MCF 10A (cell line): Measurements from ENCODE around the gene IFNG. TPM values are rescaled to one million over a fixed set of nuclear protein-coding genes. Genes with fewer than 3 reads are reported as not detected.

ENCODE experiments used
- BruUV-seq: library from RNA; stranded (reverse); fragments of 400-500 nt; replicated peaks from 2 replicates; lab custom pipeline; 2021; lab: Mats Ljungman, UMichigan
- CTCF ChIA-PET: fragments of 300-600 bp; sonication (Branson Sonifier 250); formaldehyde crosslinking; extraction: SDS; loops from one replicate; lab custom pipeline; 2021; ENCODE audit warnings: antibody characterized with exemption, inconsistent platforms; lab: Yijun Ruan, JAX
- POLR2A ChIA-PET: fragments of 300-600, 350-650 bp; sonication (Branson Sonifier 250); formaldehyde crosslinking; extraction: SDS; loops from one replicate; lab custom pipeline; 2020; ENCODE audit warnings: antibody characterized with exemption, inconsistent platforms; lab: Yijun Ruan, JAX
- DNase-seq: peaks from one replicate; pipeline ENCODE4 v3.0.0-alpha.2; 2018; ENCODE audit not compliant: unreplicated experiment
- H3K27ac Mint-ChIP-seq: one replicate; pipeline ENCODE4 v1.8.0; 2022; ENCODE audit warnings: mild to moderate bottlenecking, low read depth, mixed read lengths; ENCODE audit not compliant: unreplicated experiment
- H3K27me3 Mint-ChIP-seq: one replicate; pipeline ENCODE4 v1.8.0; 2022; ENCODE audit warnings: mixed read lengths; ENCODE audit not compliant: insufficient read depth, unreplicated experiment
- H3K36me3 Mint-ChIP-seq: one replicate; pipeline ENCODE4 v1.8.0; 2022; ENCODE audit warnings: mild to moderate bottlenecking, moderate library complexity, mixed read lengths; ENCODE audit not compliant: insufficient read depth, unreplicated experiment
- H3K4me1 Mint-ChIP-seq: one replicate; pipeline ENCODE4 v1.8.0; 2022; ENCODE audit warnings: mixed read lengths; ENCODE audit not compliant: insufficient read depth, unreplicated experiment
- H3K4me3 Mint-ChIP-seq: one replicate; pipeline ENCODE4 v1.8.0; 2022; ENCODE audit warnings: mild to moderate bottlenecking, moderate library complexity, mixed read lengths; ENCODE audit not compliant: unreplicated experiment
- H3K9me3 Mint-ChIP-seq: one replicate; pipeline ENCODE4 v1.8.0; 2022; ENCODE audit warnings: mixed read lengths; ENCODE audit not compliant: unreplicated experiment
- intact Hi-C: fragments of 100-400 bp; cut with micrococcal nuclease; formaldehyde crosslinking; loops from 2 replicates; pipeline ENCODE4 v1.14.1; 2022
- total RNA-seq: library from RNA; stranded (reverse); gene quantifications from 2 replicates; pipeline ENCODE4 v1.2.3, GENCODE V29; 2022
- TF ChIP-seq, protein P1 (sequence below): fragments of 200-600 bp; IDR thresholded peaks from one replicate; pipeline ENCODE4 v1.8.0; 2022; ENCODE audit warnings: antibody characterized with exemption, mild to moderate bottlenecking; ENCODE audit not compliant: unreplicated experiment

IFNG gene
- total RNA-seq, 1 experiment from 2014 or later: not detected

DNA sequence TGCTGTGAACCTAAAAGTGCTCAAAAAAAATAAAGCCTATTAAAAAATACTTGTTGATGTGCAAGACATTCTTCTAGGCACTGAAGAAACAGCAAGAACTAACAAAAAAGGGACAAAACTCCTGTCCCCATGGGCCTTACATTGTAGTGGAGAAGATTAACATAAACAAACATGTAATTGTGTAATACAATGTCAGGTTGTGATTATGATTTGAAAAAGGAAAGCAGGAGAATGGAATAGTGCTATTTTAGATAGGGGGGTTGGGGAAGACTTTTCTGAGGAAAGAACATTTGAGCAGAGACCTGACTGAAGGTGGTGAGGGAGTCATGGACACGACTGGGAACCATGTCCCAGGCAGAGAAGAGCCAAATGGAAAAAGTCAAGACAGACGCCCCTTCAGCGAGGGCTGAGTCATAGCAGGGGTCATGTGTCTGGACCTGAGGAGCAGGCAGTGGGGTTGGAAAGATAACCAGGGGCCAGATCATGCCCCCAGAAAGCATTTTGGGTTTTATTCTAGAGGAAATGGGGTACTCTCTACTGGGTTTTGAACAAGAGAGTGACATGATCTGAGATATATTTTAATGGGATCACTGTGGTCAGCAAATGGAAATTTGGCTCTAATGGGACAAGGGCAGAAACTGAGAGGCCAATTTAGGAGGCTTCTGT, 19.4 kb upstream of the IFNG start:
- DNase-seq: no peak
- ChIA-PET CTCF (no interaction called here), POLR2A (interaction anchor here (0.5 to 0.6 kb wide), 2 partner anchors 122 to 173 kb away, joined by 3 to 4 read pairs; no protein-coding TSS in a partner anchor)
- no peaks in the 10 kb centered on the region for H3K36me3 Mint-ChIP-seq
- no peak overlapping the region for H3K27ac Mint-ChIP-seq
- no peaks in the 10 kb centered on the region for H3K4me1 Mint-ChIP-seq
- TF ChIP-seq, protein P1, sequence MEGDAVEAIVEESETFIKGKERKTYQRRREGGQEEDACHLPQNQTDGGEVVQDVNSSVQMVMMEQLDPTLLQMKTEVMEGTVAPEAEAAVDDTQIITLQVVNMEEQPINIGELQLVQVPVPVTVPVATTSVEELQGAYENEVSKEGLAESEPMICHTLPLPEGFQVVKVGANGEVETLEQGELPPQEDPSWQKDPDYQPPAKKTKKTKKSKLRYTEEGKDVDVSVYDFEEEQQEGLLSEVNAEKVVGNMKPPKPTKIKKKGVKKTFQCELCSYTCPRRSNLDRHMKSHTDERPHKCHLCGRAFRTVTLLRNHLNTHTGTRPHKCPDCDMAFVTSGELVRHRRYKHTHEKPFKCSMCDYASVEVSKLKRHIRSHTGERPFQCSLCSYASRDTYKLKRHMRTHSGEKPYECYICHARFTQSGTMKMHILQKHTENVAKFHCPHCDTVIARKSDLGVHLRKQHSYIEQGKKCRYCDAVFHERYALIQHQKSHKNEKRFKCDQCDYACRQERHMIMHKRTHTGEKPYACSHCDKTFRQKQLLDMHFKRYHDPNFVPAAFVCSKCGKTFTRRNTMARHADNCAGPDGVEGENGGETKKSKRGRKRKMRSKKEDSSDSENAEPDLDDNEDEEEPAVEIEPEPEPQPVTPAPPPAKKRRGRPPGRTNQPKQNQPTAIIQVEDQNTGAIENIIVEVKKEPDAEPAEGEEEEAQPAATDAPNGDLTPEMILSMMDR: no peak
- no peaks in the 10 kb centered on the region for H3K9me3 Mint-ChIP-seq
- intact Hi-C loops: no loop called here
- no TSS peak for BruUV-seq
- no peak overlapping the region for H3K4me3 Mint-ChIP-seq
- H3K27me3 Mint-ChIP-seq: no peaks in the 10 kb centered on the region

- no peak overlapping the region for H3K4me3 Mint-ChIP-seq
- ChIA-PET CTCF (no interaction called here), POLR2A (no interaction called here)
- H3K4me1 Mint-ChIP-seq: no peaks in the 10 kb centered on the region
- no peak for DNase-seq
- intact Hi-C loops: no loop called here
- BruUV-seq: no TSS peak
- H3K27ac Mint-ChIP-seq: no peak overlapping the region
- no peaks in the 10 kb centered on the region for H3K36me3 Mint-ChIP-seq
- H3K27me3 Mint-ChIP-seq: no peaks in the 10 kb centered on the region
- no peaks in the 10 kb centered on the region for H3K9me3 Mint-ChIP-seq
- TF ChIP-seq, protein P1: no peak
Measured at GRCh38 chr12:68178184-68178583, 18.6 kb upstream of the IFNG start.

- no peaks in the 10 kb centered on the region for H3K36me3 Mint-ChIP-seq
- no peak overlapping the region for H3K27ac Mint-ChIP-seq
- POLR2A ChIA-PET: interaction anchor here (0.7 kb wide), 1 partner anchor 524 kb away, joined by 3 read pairs; no protein-coding TSS in a partner anchor
- no peak for DNase-seq
- intact Hi-C loops: no loop called here
- CTCF ChIA-PET: interaction anchor here (0.7 to 0.9 kb wide), 2 partner anchors 118 to 128 kb away, joined by 3 to 4 read pairs; no protein-coding TSS in a partner anchor
- H3K4me3 Mint-ChIP-seq: no peak overlapping the region
- H3K9me3 Mint-ChIP-seq: no peaks in the 10 kb centered on the region
- BruUV-seq: no TSS peak
- H3K4me1 Mint-ChIP-seq: no peaks in the 10 kb centered on the region
- TF ChIP-seq, protein P1: no peak
- H3K27me3 Mint-ChIP-seq: no peaks in the 10 kb centered on the region
Measured at GRCh38 chr12:68177562-68177961, 18.0 kb upstream of the IFNG start.

DNA sequence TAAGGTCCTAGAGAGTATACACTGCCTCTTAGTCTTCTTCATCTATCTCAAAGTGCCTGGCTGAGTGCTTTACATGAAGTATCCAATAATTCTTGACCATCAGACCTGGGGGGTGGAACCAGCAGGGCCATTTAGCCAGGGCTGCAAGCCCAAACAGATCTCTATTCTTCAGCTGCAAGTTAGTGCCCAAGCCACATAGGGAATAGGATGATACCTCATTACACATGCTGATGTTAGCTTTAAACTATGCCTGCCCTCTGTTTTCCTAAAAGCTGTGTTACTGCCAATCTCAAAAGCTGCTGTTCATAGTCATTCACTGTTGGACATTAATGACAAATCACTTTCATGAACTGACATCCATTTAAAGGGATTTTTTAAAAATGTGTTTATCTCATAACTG, 16.7 kb upstream of the IFNG start:
- Mint-ChIP-seq H3K4me3 (no peak overlapping the region), H3K9me3 (no peaks in the 10 kb centered on the region), H3K27me3 (no peaks in the 10 kb centered on the region), H3K4me1 (no peaks in the 10 kb centered on the region), H3K27ac (no peak overlapping the region), H3K36me3 (no peaks in the 10 kb centered on the region)
- no peak for DNase-seq
- ChIA-PET CTCF (interaction anchor here (0.7 to 1.4 kb wide), 3 partner anchors 17 to 182 kb away, joined by 3 to 4 read pairs (median 4); partner anchors contain the start of gene IFNG), POLR2A (no interaction called here)
- intact Hi-C loops: no loop called here
- BruUV-seq: no TSS peak
- TF ChIP-seq, protein P1: no peak
